GM10847 (cell line): ENCODE measurements around the gene GAB2.

Source experiments
- POLR2A ChIP-seq: IDR thresholded peaks from 2 replicates; pipeline ENCODE4 v1.6.1; 2011; ENCODE audit not compliant: insufficient read length; ENCODE audit errors: extremely low read depth

The GAB2 gene

GRCh38 chr11:78395597-78395996, 22.0 kb downstream of the GAB2 start:
- no peak for TF ChIP-seq POLR2A

GRCh38 chr11:78392854-78393253, 24.8 kb downstream of the GAB2 start:
- no peak for TF ChIP-seq POLR2A

DNA sequence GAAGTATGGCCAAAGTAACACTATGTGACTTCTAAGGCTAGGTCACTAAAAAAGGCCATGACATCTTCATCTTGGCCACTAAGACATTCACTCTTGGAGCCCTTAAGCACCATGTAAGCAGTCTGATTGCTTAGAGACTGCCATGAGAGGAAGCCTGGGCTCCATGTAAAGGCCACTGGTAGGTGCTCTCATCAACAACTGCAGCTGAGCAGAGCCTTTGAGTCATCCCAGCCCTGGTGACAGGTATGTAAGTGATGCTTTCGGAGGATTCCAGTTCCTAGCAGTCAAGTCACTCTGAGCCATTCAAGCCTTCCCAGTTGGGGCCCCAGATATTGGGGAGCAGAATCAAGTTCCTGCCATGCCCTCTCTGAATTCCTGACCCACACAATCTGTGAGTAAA, 26.2 kb downstream of the GAB2 start:
- TF ChIP-seq POLR2A: no peak

GRCh38 chr11:78390809-78391208, 26.8 kb downstream of the GAB2 start:
- no peak for TF ChIP-seq POLR2A

- no peak for TF ChIP-seq POLR2A
These were observed 31.2 kb downstream of the GAB2 start for GRCh38 chr11:78386215-78386941.

DNA sequence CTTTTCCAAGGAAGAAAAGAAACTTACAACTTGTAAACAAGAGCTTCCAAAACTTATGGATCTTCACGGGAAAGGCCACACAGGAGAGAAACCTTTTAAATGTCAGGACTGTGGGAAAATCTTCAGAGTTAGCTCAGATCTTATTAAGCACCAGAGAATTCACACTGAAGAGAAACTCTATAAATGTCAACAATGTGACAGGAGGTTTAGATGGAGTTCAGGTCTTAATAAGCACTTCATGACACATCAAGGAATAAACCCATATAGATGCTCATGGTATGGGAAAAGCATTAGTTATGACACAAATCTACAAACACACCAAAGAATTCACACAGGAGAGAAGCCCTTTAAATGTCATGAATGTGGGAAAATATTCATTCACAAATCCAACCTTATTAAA, 32.4 kb downstream of the GAB2 start:
- no peak for TF ChIP-seq POLR2A

DNA sequence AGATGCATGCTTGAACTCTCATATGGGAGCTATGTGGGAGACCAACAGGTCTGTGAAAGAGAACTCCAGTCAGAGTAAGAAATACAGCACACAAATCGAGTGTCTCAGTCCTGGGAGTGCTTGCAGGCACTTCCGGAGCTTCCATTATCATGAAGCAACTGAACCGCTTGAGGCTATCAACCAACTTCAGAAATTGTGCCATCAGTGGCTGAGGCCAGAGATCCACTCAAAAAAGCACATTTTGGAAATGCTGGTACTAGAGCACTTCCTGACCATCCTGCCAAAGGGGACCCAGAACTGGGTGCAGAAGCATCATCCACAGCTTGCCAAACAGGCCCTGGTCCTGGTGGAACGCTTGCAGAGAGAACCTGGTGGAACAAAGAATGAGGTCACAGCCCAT, 33.4 kb downstream of the GAB2 start:
- no peak for TF ChIP-seq POLR2A

GRCh38 chr11:78381865-78382264, 35.8 kb downstream of the GAB2 start:
- TF ChIP-seq POLR2A: no peak

DNA sequence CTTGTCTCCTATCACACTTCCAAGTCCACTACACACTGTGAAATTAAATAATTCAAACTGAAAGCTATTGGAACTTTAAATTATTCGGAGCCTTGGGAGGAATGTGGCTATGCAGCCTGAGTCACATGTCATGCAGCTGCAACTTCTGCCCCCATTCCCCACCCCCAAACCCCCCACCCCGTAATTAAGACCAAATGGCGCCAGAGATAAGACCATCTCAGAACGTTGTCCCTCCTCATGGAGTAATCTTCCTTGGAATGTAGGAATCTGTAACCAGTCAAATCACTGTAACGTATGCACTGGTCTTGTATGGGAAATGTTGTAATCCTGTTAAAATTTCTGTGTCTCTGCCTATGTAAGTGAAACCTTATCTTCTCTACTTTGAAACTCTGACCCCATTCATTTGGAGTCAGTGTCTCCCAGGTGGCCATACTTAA, 37.0 kb downstream of the GAB2 start:
- TF ChIP-seq POLR2A: no peak

DNA sequence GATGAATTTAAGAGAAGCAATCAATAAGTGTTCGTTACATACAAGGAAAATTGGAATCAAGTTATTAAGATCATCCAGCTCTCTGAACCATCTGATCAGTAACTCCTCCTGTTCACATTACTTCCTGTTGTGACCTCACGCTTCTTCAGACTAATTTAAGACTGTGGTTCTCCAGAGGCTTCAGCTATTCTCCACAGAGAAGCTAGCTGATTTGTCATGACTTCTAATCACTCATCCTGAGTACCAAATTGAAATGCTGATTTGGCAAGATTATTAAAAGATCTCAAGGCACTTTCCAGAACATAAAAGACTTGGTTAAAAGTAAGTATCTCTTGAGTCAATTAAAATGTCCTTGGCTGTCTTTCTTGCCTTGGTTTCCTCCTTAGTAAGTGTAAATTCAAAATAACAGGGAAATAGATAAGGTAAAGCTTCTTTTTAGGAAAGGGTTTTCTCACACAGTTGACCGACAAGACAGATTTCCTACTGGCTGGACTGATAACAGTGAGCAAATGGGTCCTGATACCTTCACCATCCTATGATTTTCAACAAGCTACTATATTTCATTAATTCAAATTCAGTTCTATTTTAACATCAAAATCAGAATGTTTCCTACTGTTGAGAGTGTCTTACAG, 38.5 kb downstream of the GAB2 start:
- TF ChIP-seq POLR2A: no peak

- no peak for TF ChIP-seq POLR2A
These were observed 39.8 kb downstream of the GAB2 start for GRCh38 chr11:78377625-78378418.

GRCh38 chr11:78376858-78377257, 40.8 kb downstream of the GAB2 start:
- TF ChIP-seq POLR2A: no peak

GRCh38 chr11:78374917-78375316, 42.7 kb downstream of the GAB2 start:
- TF ChIP-seq POLR2A: no peak

DNA sequence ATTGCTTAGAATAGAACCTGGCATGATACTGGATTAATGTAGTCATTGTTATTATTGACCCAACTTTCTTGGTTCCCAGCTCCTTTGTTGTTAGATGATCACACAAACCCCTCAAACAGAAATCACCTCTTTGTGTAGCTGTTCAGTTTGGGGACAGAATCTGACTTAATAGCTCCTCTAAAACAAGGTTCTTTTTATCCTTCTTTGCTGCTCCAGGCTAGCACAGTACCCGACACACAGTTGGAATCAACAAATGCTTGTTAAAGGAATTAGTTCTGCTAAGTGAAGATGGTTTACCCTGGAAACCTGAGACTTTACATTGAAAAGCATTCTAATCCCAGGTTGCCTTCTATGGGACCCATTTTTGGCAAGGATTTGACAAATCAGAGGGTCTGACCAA, 43.9 kb downstream of the GAB2 start:
- TF ChIP-seq POLR2A: no peak

DNA sequence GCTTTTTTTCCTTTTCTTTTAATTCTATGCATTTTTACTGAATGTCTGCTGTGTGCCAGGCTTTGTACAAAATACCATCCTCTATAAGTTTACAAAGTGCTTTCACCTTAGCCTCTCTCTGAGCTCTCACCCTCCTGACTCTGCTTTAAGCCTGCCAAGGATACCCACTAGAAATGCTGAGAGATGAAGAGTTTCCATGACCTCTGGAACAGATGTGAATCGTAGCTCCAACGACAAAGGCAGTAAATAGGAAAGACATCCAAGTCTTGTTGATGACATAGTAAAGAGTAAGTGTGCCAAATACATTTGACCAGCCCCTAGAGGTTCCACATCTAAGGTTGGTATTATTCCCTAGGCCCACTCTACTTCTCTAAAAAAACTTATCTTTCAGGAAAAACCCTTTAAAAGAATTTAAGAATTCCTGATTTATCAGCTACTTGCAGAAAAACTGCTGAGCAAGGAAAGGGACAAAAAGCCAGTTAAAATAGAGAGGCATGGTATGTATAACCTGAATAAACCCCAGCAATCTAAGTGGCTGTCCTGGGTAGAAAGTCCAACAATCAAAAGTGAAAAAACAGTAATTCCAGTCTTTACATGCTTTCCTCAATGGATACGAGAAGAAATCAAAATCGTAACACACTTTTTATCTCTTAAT, 45.4 kb downstream of the GAB2 start:
- no peak for TF ChIP-seq POLR2A
